Activated naive CD4-positive, alpha-beta T cell treated with anti-CD3 and anti-CD28 coated beads, Interleukin-2, amount 50 U/mL, for 24 hours (primary cell): ENCODE measurements around the gene MED15.

ENCODE experiments used
- H3K27ac Mint-ChIP-seq: one replicate; pipeline ENCODE4 v1.8.0; 2021; ENCODE audit warnings: mild to moderate bottlenecking, mixed read lengths
- H3K27me3 Mint-ChIP-seq: one replicate; pipeline ENCODE4 v1.8.0; 2021; ENCODE audit warnings: mixed read lengths
- H3K36me3 Mint-ChIP-seq: one replicate; pipeline ENCODE4 v1.8.0; 2021; ENCODE audit warnings: mixed read lengths
- H3K4me1 Mint-ChIP-seq: one replicate; pipeline ENCODE4 v1.8.0; 2021; ENCODE audit warnings: mixed read lengths
- H3K4me3 Mint-ChIP-seq: one replicate; pipeline ENCODE4 v1.8.0; 2021; ENCODE audit warnings: mild to moderate bottlenecking, mixed read lengths
- H3K9me3 Mint-ChIP-seq: one replicate; pipeline ENCODE4 v1.8.0; 2021; ENCODE audit warnings: mixed read lengths

Gene MED15

GRCh38 chr22:20565079-20565734, 57.8 kb downstream of the MED15 start:
- Mint-ChIP-seq H3K4me3 (peak overlapping the region; percentile 34), H3K27me3 (no peaks in the 10 kb centered on the region), H3K27ac (no peak overlapping the region), H3K36me3 (peaks cover 6% of the 10 kb centered on the region), H3K9me3 (no peaks in the 10 kb centered on the region), H3K4me1 (peaks cover 83% of the 10 kb centered on the region)

GRCh38 chr22:20565761-20566160, 58.4 kb downstream of the MED15 start:
- no peak overlapping the region for H3K27ac Mint-ChIP-seq
- peaks cover 84% of the 10 kb centered on the region for H3K4me1 Mint-ChIP-seq
- peaks cover 6% of the 10 kb centered on the region for H3K36me3 Mint-ChIP-seq
- peak overlapping the region; percentile 70 for H3K4me3 Mint-ChIP-seq
- no peaks in the 10 kb centered on the region for H3K9me3 Mint-ChIP-seq
- no peaks in the 10 kb centered on the region for H3K27me3 Mint-ChIP-seq

GRCh38 chr22:20566420-20567260, 59.2 kb downstream of the MED15 start:
- Mint-ChIP-seq H3K4me3 (peak overlapping the region; percentile 70), H3K4me1 (peaks cover 88% of the 10 kb centered on the region), H3K9me3 (no peaks in the 10 kb centered on the region), H3K27ac (peak overlapping the region; percentile 83), H3K36me3 (peaks cover 6% of the 10 kb centered on the region), H3K27me3 (no peaks in the 10 kb centered on the region)

- Mint-ChIP-seq H3K36me3 (peaks cover 9% of the 10 kb centered on the region), H3K27ac (peak overlapping the region; percentile 60)
Measured at GRCh38 chr22:20567371-20567847, 60.0 kb downstream of the MED15 start.

GRCh38 chr22:20567993-20568417, 60.6 kb downstream of the MED15 start:
- Mint-ChIP-seq H3K27ac (no peak overlapping the region), H3K4me1 (peaks cover 92% of the 10 kb centered on the region), H3K9me3 (no peaks in the 10 kb centered on the region), H3K36me3 (peaks cover 9% of the 10 kb centered on the region), H3K4me3 (no peak overlapping the region), H3K27me3 (no peaks in the 10 kb centered on the region)

More at GRCh38 chr22:20567371-20567847, 60.0 kb downstream of the MED15 start:
- peak overlapping the region; percentile 70 for H3K4me3 Mint-ChIP-seq
- H3K27me3 Mint-ChIP-seq, result no peaks in the 10 kb centered on the region
- peaks cover 95% of the 10 kb centered on the region for H3K4me1 Mint-ChIP-seq
- no peaks in the 10 kb centered on the region for H3K9me3 Mint-ChIP-seq

GRCh38 chr22:20568502-20569058, 61.2 kb downstream of the MED15 start:
- peaks cover 11% of the 10 kb centered on the region for H3K36me3 Mint-ChIP-seq
- H3K4me3 Mint-ChIP-seq, result peak overlapping the region; percentile 62
- H3K4me1 Mint-ChIP-seq, result peaks cover 91% of the 10 kb centered on the region
- no peaks in the 10 kb centered on the region for H3K9me3 Mint-ChIP-seq
- no peaks in the 10 kb centered on the region for H3K27me3 Mint-ChIP-seq
- H3K27ac Mint-ChIP-seq, result no peak overlapping the region

GRCh38 chr22:20569059-20570058, 61.9 kb downstream of the MED15 start:
- H3K4me1 Mint-ChIP-seq, result peaks cover 83% of the 10 kb centered on the region

GRCh38 chr22:20571078-20571503, 63.7 kb downstream of the MED15 start:
- H3K4me1 Mint-ChIP-seq, result peaks cover 66% of the 10 kb centered on the region
- H3K36me3 Mint-ChIP-seq, result peaks cover 15% of the 10 kb centered on the region
- no peak overlapping the region for H3K4me3 Mint-ChIP-seq
- H3K27ac Mint-ChIP-seq, result no peak overlapping the region
- H3K27me3 Mint-ChIP-seq, result no peaks in the 10 kb centered on the region
- no peaks in the 10 kb centered on the region for H3K9me3 Mint-ChIP-seq

More at GRCh38 chr22:20569059-20570058, 61.9 kb downstream of the MED15 start:
- H3K4me3 Mint-ChIP-seq, result peak overlapping the region; percentile 62
- H3K27me3 Mint-ChIP-seq, result no peaks in the 10 kb centered on the region
- no peaks in the 10 kb centered on the region for H3K9me3 Mint-ChIP-seq
- H3K27ac Mint-ChIP-seq, result peak overlapping the region; percentile 70
- peaks cover 14% of the 10 kb centered on the region for H3K36me3 Mint-ChIP-seq

GRCh38 chr22:20571531-20572007, 64.2 kb downstream of the MED15 start:
- no peaks in the 10 kb centered on the region for H3K27me3 Mint-ChIP-seq
- H3K4me3 Mint-ChIP-seq, result no peak overlapping the region
- H3K36me3 Mint-ChIP-seq, result peaks cover 15% of the 10 kb centered on the region
- H3K9me3 Mint-ChIP-seq, result no peaks in the 10 kb centered on the region
- H3K27ac Mint-ChIP-seq, result no peak overlapping the region
- peaks cover 64% of the 10 kb centered on the region for H3K4me1 Mint-ChIP-seq

- Mint-ChIP-seq H3K4me1 (peaks cover 62% of the 10 kb centered on the region), H3K27me3 (no peaks in the 10 kb centered on the region), H3K36me3 (peaks cover 14% of the 10 kb centered on the region), H3K27ac (no peak overlapping the region), H3K9me3 (no peaks in the 10 kb centered on the region), H3K4me3 (no peak overlapping the region)
Measured at GRCh38 chr22:20572132-20572802, 64.9 kb downstream of the MED15 start.

GRCh38 chr22:20573176-20573832, 65.9 kb downstream of the MED15 start:
- Mint-ChIP-seq H3K4me3 (no peak overlapping the region), H3K4me1 (peaks cover 61% of the 10 kb centered on the region), H3K9me3 (no peaks in the 10 kb centered on the region), H3K27ac (no peak overlapping the region), H3K36me3 (peaks cover 14% of the 10 kb centered on the region), H3K27me3 (no peaks in the 10 kb centered on the region)

- Mint-ChIP-seq H3K27me3 (no peaks in the 10 kb centered on the region), H3K27ac (no peak overlapping the region), H3K36me3 (peaks cover 17% of the 10 kb centered on the region), H3K4me1 (peaks cover 58% of the 10 kb centered on the region), H3K4me3 (no peak overlapping the region), H3K9me3 (no peaks in the 10 kb centered on the region)
Measured at GRCh38 chr22:20573833-20574615, 66.6 kb downstream of the MED15 start.

- no peak overlapping the region for H3K4me3 Mint-ChIP-seq
- no peak overlapping the region for H3K27ac Mint-ChIP-seq
- no peaks in the 10 kb centered on the region for H3K27me3 Mint-ChIP-seq
- H3K4me1 Mint-ChIP-seq, result peaks cover 52% of the 10 kb centered on the region
- no peaks in the 10 kb centered on the region for H3K9me3 Mint-ChIP-seq
- H3K36me3 Mint-ChIP-seq, result peaks cover 17% of the 10 kb centered on the region
Measured at GRCh38 chr22:20574920-20575353, 67.5 kb downstream of the MED15 start.
